Glutamatergic neuron (in vitro differentiated cells): Measurements from ENCODE around the gene PELI2. TPM values are rescaled to one million over a fixed set of nuclear protein-coding genes. Genes with fewer than 3 reads are reported as not detected.

Source experiments
- DNase-seq: peaks from one replicate; pipeline ENCODE4 v3.0.0; 2022
- H3K27ac Mint-ChIP-seq: one replicate; pipeline ENCODE4 v1.8.0; 2020; ENCODE audit warnings: mild to moderate bottlenecking, mixed read lengths, inconsistent platforms; ENCODE audit not compliant: unreplicated experiment
- H3K27me3 Mint-ChIP-seq: one replicate; pipeline ENCODE4 v1.8.0; 2020; ENCODE audit warnings: mild to moderate bottlenecking, moderate library complexity, mixed read lengths, inconsistent platforms; ENCODE audit not compliant: unreplicated experiment
- H3K36me3 Mint-ChIP-seq: one replicate; pipeline ENCODE4 v1.8.0; 2020; ENCODE audit warnings: mild to moderate bottlenecking, mixed read lengths, inconsistent platforms; ENCODE audit not compliant: unreplicated experiment
- H3K4me1 Mint-ChIP-seq: one replicate; pipeline ENCODE4 v1.8.0; 2020; ENCODE audit warnings: mild to moderate bottlenecking, low read depth, mixed read lengths, inconsistent platforms; ENCODE audit not compliant: unreplicated experiment
- H3K4me3 Mint-ChIP-seq: one replicate; pipeline ENCODE4 v1.8.0; 2020; ENCODE audit warnings: mild to moderate bottlenecking, mixed read lengths, inconsistent platforms; ENCODE audit not compliant: unreplicated experiment
- H3K9me3 Mint-ChIP-seq: one replicate; pipeline ENCODE4 v1.8.0; 2020; ENCODE audit warnings: mild to moderate bottlenecking, moderate library complexity, mixed read lengths, inconsistent platforms; ENCODE audit not compliant: unreplicated experiment
- total RNA-seq: library from RNA; stranded (reverse); fragmentation: NEBNext Ultra II Directional; extraction: Animal tissue kit (Norgen Biotek cat#: 25700); gene quantifications from one replicate; pipeline ENCODE4 v1.2.1, GENCODE V29; 2021; ENCODE audit not compliant: unreplicated experiment
- TF ChIP-seq, protein P1 (sequence below): fragments of 200-600 bp; sonication (generic); IDR thresholded peaks from one replicate; pipeline ENCODE4 v1.5.0; 2021; ENCODE audit not compliant: partially characterized antibody, unreplicated experiment

The PELI2 gene
- total RNA-seq, 1 donor from 2014 or later = 158 TPM

DNA sequence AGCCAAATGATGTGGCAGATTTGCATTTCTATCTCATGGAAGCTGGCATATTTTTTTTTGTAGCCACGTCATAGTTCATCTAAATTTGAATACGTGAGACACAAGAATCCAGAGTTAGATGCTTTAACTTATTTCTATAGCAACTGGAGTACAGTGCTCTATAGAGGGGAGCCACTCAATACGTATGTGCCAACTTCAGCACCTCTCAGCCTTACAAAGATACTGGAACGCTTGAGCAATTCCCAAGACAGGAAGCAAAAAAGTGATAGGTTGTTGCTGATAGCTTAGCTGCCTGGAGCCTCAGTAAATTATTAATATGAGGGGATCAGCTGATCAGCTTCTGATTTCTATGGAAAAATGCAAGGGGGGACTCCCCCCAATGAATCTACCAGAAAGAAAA lies 24.1 kb upstream of the PELI2 start:
- Mint-ChIP-seq H3K36me3 (no peaks in the 10 kb centered on the region), H3K9me3 (peaks cover 6% of the 10 kb centered on the region)
- TF ChIP-seq, protein P1, sequence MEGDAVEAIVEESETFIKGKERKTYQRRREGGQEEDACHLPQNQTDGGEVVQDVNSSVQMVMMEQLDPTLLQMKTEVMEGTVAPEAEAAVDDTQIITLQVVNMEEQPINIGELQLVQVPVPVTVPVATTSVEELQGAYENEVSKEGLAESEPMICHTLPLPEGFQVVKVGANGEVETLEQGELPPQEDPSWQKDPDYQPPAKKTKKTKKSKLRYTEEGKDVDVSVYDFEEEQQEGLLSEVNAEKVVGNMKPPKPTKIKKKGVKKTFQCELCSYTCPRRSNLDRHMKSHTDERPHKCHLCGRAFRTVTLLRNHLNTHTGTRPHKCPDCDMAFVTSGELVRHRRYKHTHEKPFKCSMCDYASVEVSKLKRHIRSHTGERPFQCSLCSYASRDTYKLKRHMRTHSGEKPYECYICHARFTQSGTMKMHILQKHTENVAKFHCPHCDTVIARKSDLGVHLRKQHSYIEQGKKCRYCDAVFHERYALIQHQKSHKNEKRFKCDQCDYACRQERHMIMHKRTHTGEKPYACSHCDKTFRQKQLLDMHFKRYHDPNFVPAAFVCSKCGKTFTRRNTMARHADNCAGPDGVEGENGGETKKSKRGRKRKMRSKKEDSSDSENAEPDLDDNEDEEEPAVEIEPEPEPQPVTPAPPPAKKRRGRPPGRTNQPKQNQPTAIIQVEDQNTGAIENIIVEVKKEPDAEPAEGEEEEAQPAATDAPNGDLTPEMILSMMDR = no peak

DNA sequence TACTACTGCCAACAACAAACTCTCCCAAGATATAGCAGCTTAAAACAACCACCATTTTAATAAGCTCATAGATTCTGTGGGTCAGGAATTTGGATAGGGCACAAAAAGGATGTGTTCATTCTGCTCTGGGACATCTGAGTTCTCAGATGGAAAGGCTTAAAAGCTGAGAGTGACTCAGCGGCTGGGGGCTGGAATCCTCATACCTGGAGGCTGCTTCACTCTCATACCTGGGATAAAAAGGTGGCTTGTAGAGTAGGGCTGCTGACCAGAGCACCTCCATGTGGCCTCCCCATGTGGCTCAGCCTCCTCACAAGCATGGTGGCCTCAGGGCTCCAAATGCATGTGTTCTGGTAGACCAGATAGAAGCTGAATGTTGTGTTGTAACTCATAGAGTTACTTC lies 20.2 kb upstream of the PELI2 start:
- H3K4me3 Mint-ChIP-seq = no peak overlapping the region

More for the DNA sequence above, 24.1 kb upstream of the PELI2 start:
- Mint-ChIP-seq H3K27me3 (peaks cover 2% of the 10 kb centered on the region), H3K4me3 (peak overlapping the region; percentile 39), H3K4me1 (peaks cover 54% of the 10 kb centered on the region), H3K27ac (no peak overlapping the region)
- no peak for DNase-seq

DNA sequence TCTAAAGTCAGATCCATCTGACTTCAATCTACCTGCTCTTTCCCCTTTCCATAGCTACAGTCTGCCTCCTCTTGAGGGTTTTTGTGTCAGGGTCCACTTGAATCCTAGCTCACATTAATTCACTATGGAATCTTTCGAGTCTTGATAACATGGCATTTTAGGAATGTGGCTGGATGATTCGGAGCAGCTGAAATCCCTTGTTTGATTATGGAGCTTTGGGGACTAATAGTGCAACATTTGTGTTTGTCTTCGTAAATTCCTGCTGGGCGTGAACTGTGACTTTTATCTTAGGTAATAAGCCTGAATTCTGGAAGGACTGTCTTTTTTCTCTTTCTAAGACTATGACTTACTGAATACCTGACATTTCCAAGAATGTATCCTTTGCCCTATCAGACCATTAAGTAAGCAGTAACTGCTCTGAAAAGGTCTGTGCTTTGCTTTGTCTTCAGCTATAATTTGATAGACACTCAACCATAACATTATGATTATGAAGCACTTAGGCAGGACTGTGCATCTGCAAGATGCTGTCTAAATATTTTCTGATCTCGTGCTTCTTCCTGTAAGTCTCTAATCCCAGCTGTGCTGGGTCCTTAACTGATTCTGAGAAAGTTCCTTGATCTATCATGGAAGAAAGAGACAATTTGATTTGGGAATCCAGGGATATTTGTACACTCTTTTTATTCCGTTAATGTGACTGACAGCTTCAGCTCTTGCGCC lies 19.0 kb upstream of the PELI2 start:
- Mint-ChIP-seq H3K4me1 (peaks cover 39% of the 10 kb centered on the region), H3K27ac (no peak overlapping the region), H3K9me3 (peaks cover 3% of the 10 kb centered on the region), H3K4me3 (no peak overlapping the region), H3K36me3 (no peaks in the 10 kb centered on the region), H3K27me3 (peaks cover 2% of the 10 kb centered on the region)
- DNase-seq = no peak
- TF ChIP-seq, protein P1 = no peak

More for the DNA sequence above, 20.2 kb upstream of the PELI2 start:
- peaks cover 3% of the 10 kb centered on the region for H3K9me3 Mint-ChIP-seq
- peaks cover 45% of the 10 kb centered on the region for H3K4me1 Mint-ChIP-seq
- no peaks in the 10 kb centered on the region for H3K36me3 Mint-ChIP-seq
- H3K27me3 Mint-ChIP-seq = peaks cover 2% of the 10 kb centered on the region
- TF ChIP-seq, protein P1 = no peak
- H3K27ac Mint-ChIP-seq = no peak overlapping the region
- DNase-seq = no peak

DNA sequence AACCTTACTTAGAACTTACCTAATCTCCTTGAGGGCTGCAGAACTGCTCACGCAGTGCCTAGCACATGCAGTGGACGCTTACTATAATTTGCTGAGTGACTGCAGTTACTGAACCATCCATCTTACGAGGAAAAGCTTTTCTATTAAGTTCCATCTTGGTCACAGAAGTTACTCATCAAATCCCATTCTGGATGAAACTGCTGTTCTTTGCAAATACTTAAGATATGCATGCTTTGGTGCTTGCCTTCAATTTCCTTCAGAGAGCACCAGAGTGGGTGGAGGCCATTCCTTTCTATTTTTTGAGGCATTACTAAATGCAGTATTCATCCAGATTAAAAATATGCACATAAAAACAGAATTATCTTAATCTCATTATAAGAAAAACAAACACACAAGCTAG lies 17.7 kb upstream of the PELI2 start:
- Mint-ChIP-seq H3K27me3 (peaks cover 2% of the 10 kb centered on the region), H3K27ac (no peak overlapping the region), H3K4me1 (peaks cover 29% of the 10 kb centered on the region), H3K9me3 (peaks cover 3% of the 10 kb centered on the region), H3K36me3 (no peaks in the 10 kb centered on the region), H3K4me3 (no peak overlapping the region)
- no peak for DNase-seq
- TF ChIP-seq, protein P1 = no peak

DNA sequence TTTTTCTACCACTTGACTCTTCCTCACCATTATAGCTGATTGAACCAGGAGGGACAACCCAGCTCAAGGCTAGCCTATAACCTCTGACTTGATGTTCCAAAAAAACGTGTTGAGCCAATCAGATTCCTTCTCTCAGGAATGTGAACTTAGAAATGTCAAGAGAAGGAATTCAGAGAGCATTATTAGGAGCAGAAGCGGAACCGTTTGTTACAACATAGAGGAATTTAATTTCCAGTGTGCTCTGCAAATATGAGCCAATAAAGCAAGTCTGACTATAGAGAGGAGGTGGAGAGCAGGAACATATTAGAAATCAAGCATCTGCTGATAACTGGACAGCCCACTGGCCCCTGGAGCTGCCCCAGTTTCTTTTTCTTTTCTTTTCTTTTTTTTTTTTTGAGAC lies 15.3 kb upstream of the PELI2 start:
- TF ChIP-seq, protein P1 = no peak
- no peak for DNase-seq
- H3K4me3 Mint-ChIP-seq = no peak overlapping the region
- no peaks in the 10 kb centered on the region for H3K27me3 Mint-ChIP-seq
- H3K9me3 Mint-ChIP-seq = no peaks in the 10 kb centered on the region
- peaks cover 18% of the 10 kb centered on the region for H3K4me1 Mint-ChIP-seq
- no peak overlapping the region for H3K27ac Mint-ChIP-seq
- H3K36me3 Mint-ChIP-seq = no peaks in the 10 kb centered on the region
